Measurements from ENCODE around the gene CDH6.

The CDH6 gene

GRCh38 chr5:31173614-31174013 is 19.9 kb upstream of the CDH6 start:
- H3K4me3 Mint-ChIP-seq, result no peak overlapping the region
- peaks cover 4% of the 10 kb centered on the region for H3K9me3 Mint-ChIP-seq
- TF ChIP-seq, protein P1, sequence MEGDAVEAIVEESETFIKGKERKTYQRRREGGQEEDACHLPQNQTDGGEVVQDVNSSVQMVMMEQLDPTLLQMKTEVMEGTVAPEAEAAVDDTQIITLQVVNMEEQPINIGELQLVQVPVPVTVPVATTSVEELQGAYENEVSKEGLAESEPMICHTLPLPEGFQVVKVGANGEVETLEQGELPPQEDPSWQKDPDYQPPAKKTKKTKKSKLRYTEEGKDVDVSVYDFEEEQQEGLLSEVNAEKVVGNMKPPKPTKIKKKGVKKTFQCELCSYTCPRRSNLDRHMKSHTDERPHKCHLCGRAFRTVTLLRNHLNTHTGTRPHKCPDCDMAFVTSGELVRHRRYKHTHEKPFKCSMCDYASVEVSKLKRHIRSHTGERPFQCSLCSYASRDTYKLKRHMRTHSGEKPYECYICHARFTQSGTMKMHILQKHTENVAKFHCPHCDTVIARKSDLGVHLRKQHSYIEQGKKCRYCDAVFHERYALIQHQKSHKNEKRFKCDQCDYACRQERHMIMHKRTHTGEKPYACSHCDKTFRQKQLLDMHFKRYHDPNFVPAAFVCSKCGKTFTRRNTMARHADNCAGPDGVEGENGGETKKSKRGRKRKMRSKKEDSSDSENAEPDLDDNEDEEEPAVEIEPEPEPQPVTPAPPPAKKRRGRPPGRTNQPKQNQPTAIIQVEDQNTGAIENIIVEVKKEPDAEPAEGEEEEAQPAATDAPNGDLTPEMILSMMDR (IDR thresholded peaks at IDR 0.05; ENCODE audit: unreplicated experiment in 3 of 3), result no peak
- no peaks in the 10 kb centered on the region for H3K36me3 Mint-ChIP-seq (ENCODE audit: low read depth)
- no peaks in the 10 kb centered on the region for H3K27me3 Mint-ChIP-seq (ENCODE audit: low read depth)
- H3K4me1 Mint-ChIP-seq, result no peaks in the 10 kb centered on the region
- no peak overlapping the region for H3K27ac Mint-ChIP-seq

- H3K27me3 Mint-ChIP-seq (ENCODE audit: low read depth), result peaks cover under 1% of the 10 kb centered on the region
- no peaks in the 10 kb centered on the region for H3K36me3 Mint-ChIP-seq (ENCODE audit: low read depth)
- H3K27ac Mint-ChIP-seq, result no peak overlapping the region
- H3K4me1 Mint-ChIP-seq, result no peaks in the 10 kb centered on the region
- TF ChIP-seq, protein P1 (IDR thresholded peaks at IDR 0.05; ENCODE audit: unreplicated experiment in 3 of 3), result no peak
- H3K9me3 Mint-ChIP-seq, result peaks cover 3% of the 10 kb centered on the region
- H3K4me3 Mint-ChIP-seq, result no peak overlapping the region
These were observed 12.0 kb upstream of the CDH6 start for GRCh38 chr5:31181376-31181987.

- Mint-ChIP-seq H3K36me3 (ENCODE audit: low read depth) (no peaks in the 10 kb centered on the region), H3K27me3 (ENCODE audit: low read depth) (peaks cover 5% of the 10 kb centered on the region), H3K27ac (no peak overlapping the region), H3K9me3 (peaks cover 3% of the 10 kb centered on the region), H3K4me1 (no peaks in the 10 kb centered on the region), H3K4me3 (no peak overlapping the region)
- TF ChIP-seq, protein P1 (IDR thresholded peaks at IDR 0.05; ENCODE audit: unreplicated experiment in 3 of 3), result no peak
These were observed 11.3 kb upstream of the CDH6 start for GRCh38 chr5:31182136-31182535.

DNA sequence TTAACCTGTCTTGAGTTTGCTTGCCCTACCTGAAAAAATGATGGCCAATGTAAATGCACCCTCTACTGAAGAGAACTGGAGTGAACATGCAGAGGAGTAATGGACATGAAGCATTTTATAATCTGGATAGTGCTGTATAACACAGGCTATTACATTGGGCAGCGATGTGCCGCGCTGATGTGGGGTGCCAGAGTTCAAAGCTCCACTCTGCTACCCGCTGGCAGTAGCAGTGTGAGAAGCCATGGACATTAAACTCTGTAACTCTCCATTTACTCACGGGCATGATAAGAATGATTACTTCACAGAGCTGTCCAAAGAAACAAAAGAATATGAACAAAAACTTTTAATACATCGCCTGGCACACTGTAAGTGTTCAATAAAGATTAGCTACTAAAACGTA is 7.5 kb upstream of the CDH6 start:
- Mint-ChIP-seq H3K9me3 (no peaks in the 10 kb centered on the region), H3K27ac (no peak overlapping the region), H3K27me3 (ENCODE audit: low read depth) (peaks cover 9% of the 10 kb centered on the region), H3K4me1 (no peaks in the 10 kb centered on the region), H3K36me3 (ENCODE audit: low read depth) (no peaks in the 10 kb centered on the region), H3K4me3 (no peak overlapping the region)
- TF ChIP-seq, protein P1 (IDR thresholded peaks at IDR 0.05; ENCODE audit: unreplicated experiment in 3 of 3), result no peak

- TF ChIP-seq, protein P1 (IDR thresholded peaks at IDR 0.05; ENCODE audit: unreplicated experiment in 3 of 3), result peak; percentile 71 to 75 (median 74)
- Mint-ChIP-seq H3K4me3 (no peak overlapping the region), H3K27me3 (ENCODE audit: low read depth) (peaks cover 10% of the 10 kb centered on the region), H3K27ac (no peak overlapping the region), H3K9me3 (no peaks in the 10 kb centered on the region), H3K4me1 (no peaks in the 10 kb centered on the region), H3K36me3 (ENCODE audit: low read depth) (no peaks in the 10 kb centered on the region)
These were observed 6.7 kb upstream of the CDH6 start for GRCh38 chr5:31186672-31187267.

DNA sequence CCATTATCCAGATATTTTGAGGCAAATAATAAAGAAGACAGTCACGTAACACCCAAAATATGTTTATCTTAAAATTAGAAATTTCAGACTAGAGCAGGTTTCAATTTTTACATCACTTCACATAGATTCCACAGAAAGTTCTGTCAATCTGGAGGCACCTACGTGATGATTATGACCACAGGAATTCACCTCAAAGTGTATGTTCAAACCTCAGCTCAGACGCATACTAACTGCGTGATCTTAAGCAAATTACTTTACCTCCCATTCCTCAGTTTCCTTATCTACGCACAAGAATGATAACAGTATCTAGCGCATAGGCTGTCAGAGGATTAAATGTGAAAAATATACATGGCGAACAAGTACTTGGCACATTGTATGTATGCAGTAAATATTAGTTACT is 5.9 kb upstream of the CDH6 start:
- Mint-ChIP-seq H3K36me3 (ENCODE audit: low read depth) (no peaks in the 10 kb centered on the region), H3K27ac (no peak overlapping the region), H3K27me3 (ENCODE audit: low read depth) (peaks cover 18% of the 10 kb centered on the region), H3K9me3 (no peaks in the 10 kb centered on the region), H3K4me3 (no peak overlapping the region), H3K4me1 (no peaks in the 10 kb centered on the region)
- TF ChIP-seq, protein P1 (IDR thresholded peaks at IDR 0.05; ENCODE audit: unreplicated experiment in 3 of 3), result no peak
